ENCODE data around the gene JMJD7.

GRCh38 chr15:41856716-41857115 is 28.8 kb downstream of the JMJD7 start:
- no peak for TF ChIP-seq TAF1 (IDR thresholded peaks at IDR 0.05; ENCODE audit: borderline replicate concordance, low read depth, low read length)
- no peak for TF ChIP-seq POLR2A (IDR thresholded peaks at IDR 0.05; ENCODE audit: low read depth, low read length)
